Heart right ventricle (tissue), 16 donors: Measurements from ENCODE around the gene GPR31. TPM values are rescaled to one million over a fixed set of nuclear protein-coding genes. Genes with fewer than 3 reads are reported as not detected.

ENCODE experiments used
- ATAC-seq, 8 donors: fragments of 200-7000 bp; cut with Tn5 transposase; one replicate each; pipeline ENCODE4 v1.9.1; 2020; ENCODE audit warnings: mild to moderate bottlenecking in 8 of 8, moderate library complexity in 8 of 8, moderate number of reproducible peaks in 1 of 8
- DNase-seq, 2 donors: peaks; one replicate each; pipeline ENCODE4 v3.0.0-alpha.2; 2020
- H3K27ac ChIP-seq, 10 donors: fragments of 200-600 bp; sonication (generic) in 2 of 10; one replicate each; pipeline versions ENCODE4 v1.5.0 to v1.8.0; 2020 to 2022; ENCODE audit warnings: mild to moderate bottlenecking in 3 of 10
- H3K27me3 ChIP-seq, 7 donors: fragments of 200-600 bp; one replicate each; pipeline ENCODE4 v1.8.0; 2021 to 2022; ENCODE audit warnings: mild to moderate bottlenecking in 2 of 7
- H3K36me3 ChIP-seq, 9 donors: fragments of 200-600 bp; sonication (generic) in 1 of 9; one replicate each; pipeline versions ENCODE4 v1.5.0 to v1.8.0; 2020 to 2022; ENCODE audit warnings: mild to moderate bottlenecking in 2 of 9
- H3K4me1 ChIP-seq, 9 donors: fragments of 200-600 bp; sonication (generic) in 1 of 9; one replicate each; pipeline versions ENCODE4 v1.5.0 to v1.8.0; 2020 to 2022; ENCODE audit warnings: mild to moderate bottlenecking in 4 of 9
- H3K4me3 ChIP-seq, 10 donors: fragments of 200-600 bp; sonication (generic) in 2 of 10; one replicate each; pipeline versions ENCODE4 v1.5.0 to v1.8.0; 2020 to 2022; ENCODE audit warnings: mild to moderate bottlenecking in 7 of 10, moderate library complexity in 2 of 10
- H3K9me3 ChIP-seq, 11 donors: fragments of 200-600 bp in 10 of 11; sonication (generic) in 2 of 11; one replicate each; pipeline versions ENCODE4 v1.5.0 to v1.8.0; 2013 to 2022; ENCODE audit warnings: mild to moderate bottlenecking in 2 of 11, control low read depth in 1 of 11, moderate library complexity in 1 of 11
- WGBS, 2 donors: extraction: QIAGEN DNeasy Blood & Tissue Kit; methylation state at CpG; one replicate each; pipeline ENCODE4 v1.1.7; 2013; ENCODE audit warnings: inconsistent platforms in 1 of 2; 5-methylcytosine and 5-hydroxymethylcytosine counted together
- intact Hi-C, 10 donors: fragments of 100-400 bp; cut with DNase I; formaldehyde crosslinking; loops; one replicate each; pipeline versions ENCODE4 v1.11.1 to v1.14.2; 2022
- polyA plus RNA-seq, 2 donors: library from polyadenylated mRNA; stranded (reverse); fragments of 200-250 nt; gene quantifications; one replicate each; pipeline ENCODE4 v1.2.3, GENCODE V29; 2013
- total RNA-seq, 10 donors: library from RNA; stranded (reverse); fragmentation: NEBNext Ultra II Directional in 3 of 10; extraction: Animal tissue kit (Norgen Biotek cat#: 25700) in 3 of 10; gene quantifications; one replicate each; pipeline versions ENCODE4 v1.2.1 to v1.2.4, GENCODE V29; 2021 to 2023
- TF ChIP-seq, protein P1 (sequence below), 9 donors: fragments of 200-600 bp; sonication (generic) in 2 of 9; IDR thresholded peaks; one replicate each; pipeline versions ENCODE4 v1.5.0 to v1.8.0; 2021 to 2022; ENCODE audit warnings: antibody characterized with exemption in 9 of 9, mild to moderate bottlenecking in 5 of 9, moderate library complexity in 1 of 9
- donor health status: Arrhythmogenic right ventricular cardiomyopathy.
- donor health status: ischemic (EF 13 %, LVEDD 7.1; RV severe dilation, severe dysfunction).
- donor health status: healthy with polysubstance abuse.
- donor health status: DM: no; HTN: yes; CAD: no.
- donor health status: DM: no; HTN: no; CAD: no.
- donor health status: ischemic (EF 25% LVEDD 6.9; RV normal size, moderate dysfunction).
- donor health status: ischemic (EF 25% LVEDD 5.7; RV mildly dilated, moderate dysfunction).
- donor health status: healthy.
- donor health status: DM: yes; HTN: yes; CAD: no.
- donor health status: Ischemic cardiomyopathy.
- donor health status: ischemic (EF 35%, LVEDD 5.7; RV mildly dilated, moderate dysfunction).
- donor health status: nonischemic (EF 11% LVEDD 7.7; RV severe dilation, severe dysfunction).
- donor health status: DM: yes; HTN: yes; CAD: no.
- donor health status: PGD.
- donor health status: ischemic (EF 29% LVEDD 5.4; RV normal size, mild dysfunction).
- donor health status: nonischemic (EF 23%, LVEDD 6.1; RV moderate dilation, normal function).

Gene GPR31
- total and polyA plus RNA-seq, 12 donors: not detected

DNA sequence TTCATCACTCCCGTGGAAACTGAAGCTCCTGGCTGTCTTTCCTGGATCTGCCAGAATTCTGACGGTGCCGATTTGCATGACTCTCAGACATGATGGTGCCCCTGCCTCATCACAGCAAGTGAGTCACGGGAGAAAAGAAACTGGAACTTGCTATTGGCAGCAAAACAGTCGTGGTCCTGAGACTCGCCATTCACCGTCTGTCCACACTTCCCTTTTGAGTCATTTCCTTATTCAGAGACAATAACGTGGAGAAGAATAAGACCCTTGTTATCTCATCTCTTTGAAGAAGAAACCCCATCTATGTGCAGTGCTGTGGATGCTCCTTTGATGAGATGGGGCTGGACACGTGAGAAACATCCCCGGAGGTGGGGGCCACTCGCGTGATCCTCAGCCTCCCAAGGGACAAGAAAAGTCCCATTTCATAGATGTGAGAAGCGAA is 4.2 kb downstream of the GPR31 start:
- H3K9me3 ChIP-seq: no peaks in the 10 kb centered on the region
- 40 to 46% methylated on average over 13 of the region's 13 CpGs for WGBS, 2 donors
- H3K27me3 ChIP-seq: peaks cover 0 to 26% (median 9%) of the 10 kb centered on the region in 7 donors
- ATAC-seq (peak in 2 of 8 donors; percentile 55 to 56), DNase-seq (no peak)
- H3K36me3 ChIP-seq: no peaks in the 10 kb centered on the region
- no peak overlapping the region for H3K27ac ChIP-seq
- H3K4me1 ChIP-seq: peaks cover 0 to 13% (median 0%) of the 10 kb centered on the region in 9 donors
- intact Hi-C loops: no loop called here
- TF ChIP-seq, protein P1, sequence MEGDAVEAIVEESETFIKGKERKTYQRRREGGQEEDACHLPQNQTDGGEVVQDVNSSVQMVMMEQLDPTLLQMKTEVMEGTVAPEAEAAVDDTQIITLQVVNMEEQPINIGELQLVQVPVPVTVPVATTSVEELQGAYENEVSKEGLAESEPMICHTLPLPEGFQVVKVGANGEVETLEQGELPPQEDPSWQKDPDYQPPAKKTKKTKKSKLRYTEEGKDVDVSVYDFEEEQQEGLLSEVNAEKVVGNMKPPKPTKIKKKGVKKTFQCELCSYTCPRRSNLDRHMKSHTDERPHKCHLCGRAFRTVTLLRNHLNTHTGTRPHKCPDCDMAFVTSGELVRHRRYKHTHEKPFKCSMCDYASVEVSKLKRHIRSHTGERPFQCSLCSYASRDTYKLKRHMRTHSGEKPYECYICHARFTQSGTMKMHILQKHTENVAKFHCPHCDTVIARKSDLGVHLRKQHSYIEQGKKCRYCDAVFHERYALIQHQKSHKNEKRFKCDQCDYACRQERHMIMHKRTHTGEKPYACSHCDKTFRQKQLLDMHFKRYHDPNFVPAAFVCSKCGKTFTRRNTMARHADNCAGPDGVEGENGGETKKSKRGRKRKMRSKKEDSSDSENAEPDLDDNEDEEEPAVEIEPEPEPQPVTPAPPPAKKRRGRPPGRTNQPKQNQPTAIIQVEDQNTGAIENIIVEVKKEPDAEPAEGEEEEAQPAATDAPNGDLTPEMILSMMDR (IDR thresholded peaks at IDR 0.05): no peak
- H3K4me3 ChIP-seq: peak overlapping the region in 4 of 10 donors; percentile 14 to 28 (median 20)

DNA sequence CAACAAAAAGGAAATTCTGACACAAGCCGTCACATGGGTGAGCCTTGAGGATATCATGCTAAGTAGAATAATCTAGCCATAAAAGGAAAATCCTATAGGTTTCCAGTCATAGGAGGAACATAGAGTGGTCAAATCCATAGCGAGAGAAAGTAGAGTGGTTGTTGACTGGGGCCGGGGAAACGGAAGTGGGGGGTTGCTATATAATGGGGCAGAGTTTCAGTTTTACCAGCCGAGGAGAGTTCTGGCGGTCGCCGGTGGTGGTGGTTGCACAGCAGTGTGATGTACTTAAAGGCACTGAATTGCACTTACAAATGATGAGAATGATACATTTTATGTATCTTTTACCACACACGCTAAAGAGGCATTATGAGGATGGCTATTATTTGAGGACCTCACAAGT is 4.9 kb downstream of the GPR31 start:
- Histone ChIP-seq H3K9me3 (no peaks in the 10 kb centered on the region), H3K27me3 (peaks cover 0 to 26% (median 16%) of the 10 kb centered on the region in 7 donors), H3K36me3 (no peaks in the 10 kb centered on the region), H3K4me1 (peaks cover 0 to 13% (median 0%) of the 10 kb centered on the region in 9 donors), H3K4me3 (peak overlapping the region in 2 of 10 donors; percentile 24 to 28), H3K27ac (no peak overlapping the region)
- TF ChIP-seq, protein P1 (IDR thresholded peaks at IDR 0.05): no peak
- DNase-seq (no peak), ATAC-seq (no peak)
- intact Hi-C loops: no loop called here
- WGBS, 2 donors: 90 to 95% methylated on average over 9 of the region's 9 CpGs

DNA sequence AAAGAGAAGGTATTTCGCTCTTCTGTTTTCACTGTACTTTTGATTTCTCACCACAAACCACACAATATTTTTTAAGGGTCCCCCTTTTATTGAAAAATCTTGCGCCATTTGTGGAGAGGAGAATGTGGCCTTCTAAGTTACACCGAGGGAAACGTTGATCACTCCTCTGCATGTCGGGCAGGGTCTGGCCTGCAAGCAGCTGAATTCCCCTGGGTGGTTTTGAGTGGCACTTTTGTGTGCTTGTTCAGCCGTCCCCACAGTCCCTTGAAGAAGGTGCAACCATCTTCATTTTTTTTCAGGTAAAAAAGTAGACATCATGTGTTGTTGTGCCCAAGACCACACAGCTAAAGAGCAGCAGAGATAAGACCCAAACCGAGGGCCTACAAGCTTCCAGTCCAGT is 6.1 kb downstream of the GPR31 start:
- Histone ChIP-seq H3K27ac (no peak overlapping the region), H3K27me3 (peaks cover 0 to 38% (median 20%) of the 10 kb centered on the region in 7 donors), H3K36me3 (no peaks in the 10 kb centered on the region), H3K4me1 (peaks cover 0 to 13% (median 0%) of the 10 kb centered on the region in 9 donors), H3K9me3 (no peaks in the 10 kb centered on the region), H3K4me3 (no peak overlapping the region)
- TF ChIP-seq, protein P1 (IDR thresholded peaks at IDR 0.05): no peak
- ATAC-seq (no peak), DNase-seq (no peak)
- intact Hi-C loops: no loop called here
- 88 to 89% methylated on average over 7 of the region's 7 CpGs for WGBS, 2 donors

DNA sequence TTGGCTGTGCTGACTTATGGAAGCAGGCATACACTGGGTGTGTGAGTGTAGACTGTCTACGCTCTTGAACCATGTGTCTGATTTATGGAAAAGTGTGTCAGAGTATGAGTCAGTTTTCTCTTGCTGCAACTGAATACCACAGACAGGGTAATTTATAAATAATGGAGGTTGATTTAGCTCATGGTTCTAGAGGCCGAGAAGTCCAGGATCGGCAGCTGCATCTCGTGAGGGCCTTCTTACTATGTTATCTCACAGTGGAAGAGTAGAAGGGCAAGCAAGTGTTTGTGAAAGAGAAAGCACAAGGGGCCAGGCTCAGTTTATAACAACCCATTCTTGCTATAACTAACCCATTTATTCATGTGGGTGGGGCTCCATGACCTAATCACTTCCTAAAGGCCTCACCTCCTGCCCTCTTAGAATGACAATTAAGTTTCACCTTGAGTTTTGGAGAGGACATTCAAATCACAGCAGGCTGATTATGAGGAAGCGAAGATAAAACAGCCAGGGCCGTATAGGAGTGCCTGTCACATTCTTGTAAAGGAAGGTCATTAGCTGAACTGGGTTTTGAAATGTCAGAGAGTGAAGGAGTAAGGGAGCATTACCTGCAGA is 6.7 kb downstream of the GPR31 start:
- peaks cover 0 to 44% (median 26%) of the 10 kb centered on the region in 7 donors for H3K27me3 ChIP-seq
- intact Hi-C loops: no loop called here

More for the DNA sequence above, 6.7 kb downstream of the GPR31 start:
- no peak overlapping the region for H3K27ac ChIP-seq
- H3K4me1 ChIP-seq: peaks cover 0 to 13% (median 0%) of the 10 kb centered on the region in 9 donors
- TF ChIP-seq, protein P1 (IDR thresholded peaks at IDR 0.05): no peak
- 78 to 82% methylated on average over 6 of the region's 6 CpGs for WGBS, 2 donors
- ATAC-seq (no peak), DNase-seq (no peak)
- H3K9me3 ChIP-seq: no peaks in the 10 kb centered on the region
- no peak overlapping the region for H3K4me3 ChIP-seq
- no peaks in the 10 kb centered on the region for H3K36me3 ChIP-seq
